GM06990 (cell line): ENCODE measurements around the gene PLEKHH3.

ENCODE experiments used
- DNase-seq: peaks from one replicate; pipeline ENCODE4 v3.0.0-alpha.2; 2011; ENCODE audit not compliant: insufficient read length; ENCODE audit errors: extremely low read depth
- H3K27me3 ChIP-seq: replicated peaks from 2 replicates; pipeline ENCODE4 v1.6.0; 2011; ENCODE audit warnings: low read length; ENCODE audit not compliant: control insufficient read depth, insufficient read depth
- H3K36me3 ChIP-seq: 2 replicates; pipeline ENCODE4 v1.5.1; 2011; ENCODE audit warnings: low read length; ENCODE audit not compliant: control insufficient read depth, insufficient read depth
- H3K4me3 ChIP-seq: replicated peaks from 2 replicates; pipeline ENCODE4 v1.5.1; 2011; ENCODE audit warnings: low read depth, mild to moderate bottlenecking, control low read depth, low read length
- TF ChIP-seq, protein P1 (sequence below): IDR thresholded peaks from 2 replicates; pipeline ENCODE4 v1.5.1; 2011; ENCODE audit warnings: low read length, control low read depth, mild to moderate bottlenecking, inconsistent platforms; ENCODE audit not compliant: insufficient read depth, poor library complexity, severe bottlenecking

Gene PLEKHH3

DNA sequence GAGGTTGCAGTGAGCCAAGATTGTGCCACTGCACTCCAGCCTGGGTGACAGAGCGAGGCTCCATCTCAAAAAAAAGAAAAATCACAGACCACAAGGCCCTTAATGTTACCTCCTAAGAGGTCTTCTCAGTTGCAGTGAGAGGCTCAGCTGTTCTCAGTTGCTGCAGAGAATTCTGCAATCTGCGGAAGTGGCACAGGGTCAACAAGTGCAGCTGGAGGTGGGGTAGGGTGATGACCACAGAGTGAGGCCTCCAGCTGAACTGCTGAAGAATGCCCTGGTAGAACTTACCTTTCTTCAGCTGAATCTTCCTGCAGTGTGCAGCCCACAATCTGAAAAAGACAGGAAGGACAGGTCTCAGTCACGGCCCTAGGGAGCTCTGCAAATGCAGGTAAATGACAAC is 31.8 kb upstream of the PLEKHH3 start:
- H3K27me3 ChIP-seq, result no peaks in the 10 kb centered on the region
- H3K36me3 ChIP-seq, result peaks cover 31% of the 10 kb centered on the region
- no peak for DNase-seq

DNA sequence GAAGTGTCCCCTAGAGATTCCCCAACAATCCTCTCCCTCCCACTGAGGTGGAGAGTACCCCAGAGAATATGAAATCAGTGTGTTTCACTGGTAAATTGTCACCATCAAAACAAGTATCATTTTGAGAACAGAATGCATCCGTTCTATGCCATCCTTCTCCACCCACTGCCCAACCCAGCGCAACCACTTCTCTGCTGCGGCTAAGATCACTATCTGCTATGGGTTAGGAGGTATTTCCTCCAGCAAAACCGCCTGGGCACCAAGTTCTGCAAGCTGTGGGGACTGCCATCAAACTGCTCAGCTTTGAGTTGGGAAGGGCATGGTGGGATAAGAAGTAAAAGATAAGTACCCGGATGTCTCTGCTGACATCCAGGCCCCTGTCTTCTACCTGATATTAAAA is 29.9 kb upstream of the PLEKHH3 start:
- TF ChIP-seq, protein P1, sequence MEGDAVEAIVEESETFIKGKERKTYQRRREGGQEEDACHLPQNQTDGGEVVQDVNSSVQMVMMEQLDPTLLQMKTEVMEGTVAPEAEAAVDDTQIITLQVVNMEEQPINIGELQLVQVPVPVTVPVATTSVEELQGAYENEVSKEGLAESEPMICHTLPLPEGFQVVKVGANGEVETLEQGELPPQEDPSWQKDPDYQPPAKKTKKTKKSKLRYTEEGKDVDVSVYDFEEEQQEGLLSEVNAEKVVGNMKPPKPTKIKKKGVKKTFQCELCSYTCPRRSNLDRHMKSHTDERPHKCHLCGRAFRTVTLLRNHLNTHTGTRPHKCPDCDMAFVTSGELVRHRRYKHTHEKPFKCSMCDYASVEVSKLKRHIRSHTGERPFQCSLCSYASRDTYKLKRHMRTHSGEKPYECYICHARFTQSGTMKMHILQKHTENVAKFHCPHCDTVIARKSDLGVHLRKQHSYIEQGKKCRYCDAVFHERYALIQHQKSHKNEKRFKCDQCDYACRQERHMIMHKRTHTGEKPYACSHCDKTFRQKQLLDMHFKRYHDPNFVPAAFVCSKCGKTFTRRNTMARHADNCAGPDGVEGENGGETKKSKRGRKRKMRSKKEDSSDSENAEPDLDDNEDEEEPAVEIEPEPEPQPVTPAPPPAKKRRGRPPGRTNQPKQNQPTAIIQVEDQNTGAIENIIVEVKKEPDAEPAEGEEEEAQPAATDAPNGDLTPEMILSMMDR, result no peak
- peaks cover 32% of the 10 kb centered on the region for H3K36me3 ChIP-seq
- no peak for DNase-seq
- no peaks in the 10 kb centered on the region for H3K27me3 ChIP-seq
- H3K4me3 ChIP-seq, result no peak overlapping the region

More for the DNA sequence above, 31.8 kb upstream of the PLEKHH3 start:
- TF ChIP-seq, protein P1, result no peak
- H3K4me3 ChIP-seq, result no peak overlapping the region

DNA sequence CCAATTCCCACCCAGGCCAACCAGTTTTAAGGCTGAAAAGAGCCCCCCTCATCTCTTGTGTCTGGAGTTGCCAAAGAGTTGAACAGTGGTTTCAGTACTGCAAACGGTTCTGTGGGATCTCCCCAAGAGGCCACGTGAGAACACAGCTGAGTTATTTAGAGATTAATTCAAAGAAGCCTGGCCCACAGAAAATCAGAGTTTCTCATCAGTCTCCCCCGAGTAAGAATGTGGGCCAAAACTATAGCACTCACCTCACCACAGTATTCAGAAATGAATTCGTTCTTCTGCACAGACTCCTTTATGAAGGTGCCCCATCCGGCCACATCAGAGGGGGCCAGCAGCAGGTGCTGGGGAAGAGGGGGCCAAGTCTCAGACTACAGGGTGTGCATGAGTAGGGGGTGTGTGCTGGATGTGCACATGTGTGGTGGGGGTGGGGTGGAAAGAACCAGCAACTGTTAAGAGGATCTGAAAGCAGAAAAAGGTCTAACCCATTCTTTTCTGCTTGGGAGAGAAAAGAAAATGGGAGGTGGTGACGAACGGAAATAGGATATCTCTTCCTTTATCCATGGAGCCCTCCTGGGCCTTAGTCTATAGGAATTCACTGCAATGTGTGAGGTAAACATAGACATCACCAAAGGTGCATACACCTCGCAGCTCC is 28.2 kb upstream of the PLEKHH3 start:
- Histone ChIP-seq H3K4me3 (no peak overlapping the region), H3K27me3 (no peaks in the 10 kb centered on the region), H3K36me3 (peaks cover 35% of the 10 kb centered on the region)
- TF ChIP-seq, protein P1, result no peak
- peak; percentile 85 for DNase-seq

- no peaks in the 10 kb centered on the region for H3K27me3 ChIP-seq
- no peak for DNase-seq
- peaks cover 30% of the 10 kb centered on the region for H3K36me3 ChIP-seq
- peak overlapping the region; percentile 11; the same call in 1 of the 2 replicates for H3K4me3 ChIP-seq
- TF ChIP-seq, protein P1, result no peak
These were observed 27.7 kb upstream of the PLEKHH3 start for GRCh38 chr17:42704490-42704836.

DNA sequence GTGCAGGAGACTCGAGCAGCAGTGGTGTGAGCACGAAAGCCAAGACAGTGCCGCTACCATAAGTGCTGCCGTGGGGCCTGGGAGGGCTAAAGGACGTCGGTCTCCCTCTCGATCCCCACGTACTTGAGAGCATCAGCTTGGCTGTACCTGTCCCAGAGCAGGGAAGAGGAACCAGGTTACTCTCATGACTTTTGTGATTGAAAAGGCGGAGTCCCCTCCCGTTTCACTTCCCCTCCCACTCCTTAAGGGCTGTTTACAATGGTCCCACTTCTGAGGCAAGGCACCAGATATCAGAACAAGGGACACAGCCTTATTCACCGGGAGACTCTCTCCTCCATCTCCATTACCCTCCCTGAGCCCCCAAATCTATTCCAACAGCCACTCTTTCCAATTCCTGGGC is 25.7 kb upstream of the PLEKHH3 start:
- DNase-seq, result no peak
- H3K4me3 ChIP-seq, result no peak overlapping the region
- no peaks in the 10 kb centered on the region for H3K27me3 ChIP-seq
- TF ChIP-seq, protein P1, result no peak
- H3K36me3 ChIP-seq, result peaks cover 27% of the 10 kb centered on the region
